NCI-H2029 (cell line): ENCODE data around the gene SEMA3G.

Source experiments
- DNase-seq: peaks from one replicate; lab custom pipeline; 2025; lab: John Stamatoyannopoulos, UW

SEMA3G gene

GRCh38 chr3:52394751-52395502 is 50.0 kb downstream of the SEMA3G start:
- no peak for DNase-seq

GRCh38 chr3:52393959-52394670 is 50.8 kb downstream of the SEMA3G start:
- DNase-seq = no peak

GRCh38 chr3:52393131-52393807 is 51.6 kb downstream of the SEMA3G start:
- no peak for DNase-seq

- DNase-seq = no peak
These were observed 52.5 kb downstream of the SEMA3G start for GRCh38 chr3:52392216-52392930.

GRCh38 chr3:52391096-52391495 is 53.8 kb downstream of the SEMA3G start:
- no peak for DNase-seq

GRCh38 chr3:52388933-52389332 is 56.0 kb downstream of the SEMA3G start:
- no peak for DNase-seq

- DNase-seq = no peak
These were observed 56.5 kb downstream of the SEMA3G start for GRCh38 chr3:52388348-52388821.

GRCh38 chr3:52387481-52387880 is 57.4 kb downstream of the SEMA3G start:
- DNase-seq = no peak

- DNase-seq = no peak
These were observed 59.7 kb downstream of the SEMA3G start for GRCh38 chr3:52385157-52385556.

- DNase-seq = no peak
These were observed 60.7 kb downstream of the SEMA3G start for GRCh38 chr3:52384019-52384761.

- DNase-seq = no peak
These were observed 61.5 kb downstream of the SEMA3G start for GRCh38 chr3:52383446-52383845.
